Mesenchymal stem cell (in vitro differentiated cells and primary cell): ENCODE results near the gene CHIA.

Experiments
- DNase-seq: peaks from one replicate; pipeline ENCODE4 v3.0.0-alpha.2; 2013
- H2AFZ ChIP-seq: one replicate; pipeline ENCODE4 v1.6.1; 2013; ENCODE audit warnings: low read depth, mild to moderate bottlenecking, control low read depth, inconsistent platforms, low read length, moderate library complexity
- H2AK5ac ChIP-seq: 2 replicates; pipeline ENCODE4 v1.6.1; 2013; ENCODE audit warnings: low read length, moderate library complexity, mild to moderate bottlenecking, inconsistent platforms; ENCODE audit not compliant: severe bottlenecking
- H2BK120ac ChIP-seq: one replicate; pipeline ENCODE4 v1.6.1; 2013; ENCODE audit warnings: low read depth, mild to moderate bottlenecking, inconsistent platforms, low read length, moderate library complexity
- H2BK12ac ChIP-seq, 2 experiments: one replicate each; pipeline ENCODE4 v1.6.1; 2013; ENCODE audit warnings: inconsistent platforms in 2 of 2, low read length in 2 of 2, mild to moderate bottlenecking in 2 of 2, moderate library complexity in 2 of 2, control low read depth in 1 of 2
- H2BK15ac ChIP-seq: one replicate; pipeline ENCODE4 v1.6.1; 2013; ENCODE audit warnings: mild to moderate bottlenecking, low read depth, inconsistent platforms; ENCODE audit not compliant: poor library complexity, severe bottlenecking
- H2BK5ac ChIP-seq: 2 replicates; pipeline ENCODE4 v1.6.1; 2013; ENCODE audit warnings: low read depth, mild to moderate bottlenecking, low read length, control low read depth, inconsistent platforms; ENCODE audit not compliant: poor library complexity, severe bottlenecking
- H3K14ac ChIP-seq, 2 experiments: one replicate each; pipeline ENCODE4 v1.6.1; 2013; ENCODE audit warnings: inconsistent platforms in 2 of 2, low read length in 2 of 2, control low read depth in 1 of 2, mild to moderate bottlenecking in 1 of 2, moderate library complexity in 1 of 2
- H3K18ac ChIP-seq, 2 experiments: one replicate each; pipeline ENCODE4 v1.6.1; 2013; ENCODE audit warnings: inconsistent platforms in 2 of 2, low read length in 2 of 2, control low read depth in 1 of 2, low read depth in 1 of 2, mild to moderate bottlenecking in 1 of 2
- H3K23ac ChIP-seq, 2 experiments: one replicate each; pipeline ENCODE4 v1.6.1; 2013; ENCODE audit warnings: inconsistent platforms in 2 of 2, low read length in 2 of 2, mild to moderate bottlenecking in 2 of 2, moderate library complexity in 2 of 2, control low read depth in 1 of 2
- H3K27ac ChIP-seq: 2 replicates; pipeline ENCODE4 v1.5.1; 2013; ENCODE audit warnings: mild to moderate bottlenecking, moderate library complexity, low read length, control low read depth, inconsistent platforms; ENCODE audit not compliant: poor library complexity, severe bottlenecking
- H3K27me3 ChIP-seq, 2 experiments: 2 replicates each; pipeline versions ENCODE4 v1.6.1 to v1.7.0; 2013; ENCODE audit warnings: low read length in 2 of 2, mild to moderate bottlenecking in 2 of 2, moderate library complexity in 2 of 2, control low read depth in 1 of 2, inconsistent platforms in 1 of 2; ENCODE audit not compliant: control insufficient read depth in 1 of 2, insufficient read depth in 1 of 2
- H3K36me3 ChIP-seq, 2 experiments: 2 replicates each; pipeline versions ENCODE4 v1.6.1 to v1.7.0; 2013; ENCODE audit warnings: low read length in 2 of 2, control low read depth in 1 of 2, inconsistent platforms in 1 of 2, low read depth in 1 of 2, mild to moderate bottlenecking in 1 of 2; ENCODE audit not compliant: insufficient read depth in 2 of 2, control insufficient read depth in 1 of 2
- H3K4ac ChIP-seq, 2 experiments: one replicate each; pipeline ENCODE4 v1.6.1; 2013; ENCODE audit warnings: inconsistent platforms in 2 of 2, low read length in 2 of 2, mild to moderate bottlenecking in 2 of 2, moderate library complexity in 2 of 2, control low read depth in 1 of 2, low read depth in 1 of 2
- H3K4me1 ChIP-seq: 2 replicates; pipeline ENCODE4 v1.6.1; 2013; ENCODE audit warnings: low read depth, low read length, control low read depth; ENCODE audit not compliant: control insufficient read depth, insufficient read depth
- H3K4me2 ChIP-seq: 2 replicates; pipeline ENCODE4 v1.6.1; 2013; ENCODE audit warnings: low read length, mild to moderate bottlenecking, inconsistent platforms; ENCODE audit not compliant: poor library complexity, severe bottlenecking
- H3K4me3 ChIP-seq, 2 experiments: 2 replicates each; pipeline versions ENCODE4 v1.5.1 to v1.7.0; 2013; ENCODE audit warnings: low read length in 2 of 2, mild to moderate bottlenecking in 2 of 2, control low read depth in 1 of 2, low read depth in 1 of 2; ENCODE audit not compliant: insufficient read depth in 1 of 2
- H3K79me1 ChIP-seq: replicated peaks from 2 replicates; pipeline ENCODE4 v1.6.1; 2013; ENCODE audit warnings: mild to moderate bottlenecking, control low read depth, low read length, inconsistent platforms; ENCODE audit not compliant: poor library complexity, severe bottlenecking
- H3K9ac ChIP-seq: 2 replicates; pipeline ENCODE4 v1.7.0; 2013; ENCODE audit warnings: mild to moderate bottlenecking, low read length, moderate library complexity
- H3K9me3 ChIP-seq: 2 replicates; pipeline ENCODE4 v1.7.0; 2013; ENCODE audit warnings: mild to moderate bottlenecking, low read length; ENCODE audit not compliant: control insufficient read depth
- H4K8ac ChIP-seq: one replicate; pipeline ENCODE4 v1.6.1; 2013; ENCODE audit warnings: inconsistent platforms, mild to moderate bottlenecking, low read length, moderate library complexity
- H4K91ac ChIP-seq: one replicate; pipeline ENCODE4 v1.6.1; 2013; ENCODE audit warnings: mild to moderate bottlenecking, low read length, inconsistent platforms
- WGBS: methylation state at CpG from one replicate; pipeline ENCODE4 v1.1.7; 2013; ENCODE audit warnings: mixed read lengths; 5-methylcytosine and 5-hydroxymethylcytosine counted together

Gene CHIA

GRCh38 chr1:111318523-111318922 lies 27.9 kb downstream of the CHIA start:
- H3K4me3 ChIP-seq, result no peak overlapping the region
- H3K9me3 ChIP-seq, result no peaks in the 10 kb centered on the region
- no peak overlapping the region for H3K27ac ChIP-seq
- H3K18ac ChIP-seq, result no peak overlapping the region
- H3K23ac ChIP-seq, result no peak overlapping the region
- H2BK15ac ChIP-seq, result no peak overlapping the region
- H3K79me1 ChIP-seq, result no peaks in the 10 kb centered on the region
- H2BK5ac ChIP-seq, result no peak overlapping the region
- H3K36me3 ChIP-seq, result no peaks in the 10 kb centered on the region
- no peak overlapping the region for H4K91ac ChIP-seq
- H3K4me2 ChIP-seq, result no peak overlapping the region
- no peak overlapping the region for H3K4ac ChIP-seq
- no peak overlapping the region for H2AK5ac ChIP-seq
- H2AFZ ChIP-seq, result no peak overlapping the region
- H3K9ac ChIP-seq, result no peak overlapping the region
- no peak overlapping the region for H3K14ac ChIP-seq
- no peak overlapping the region for H4K8ac ChIP-seq
- H2BK120ac ChIP-seq, result no peak overlapping the region
- 61% methylated on average over 2 of the region's 3 CpGs for WGBS
- peaks cover 4 to 21% of the 10 kb centered on the region in 2 experiments for H3K27me3 ChIP-seq
- no peaks in the 10 kb centered on the region for H3K4me1 ChIP-seq
- DNase-seq, result no peak
- no peak overlapping the region for H2BK12ac ChIP-seq

- Histone ChIP-seq H2BK12ac (no peak overlapping the region), H2AFZ (no peak overlapping the region), H4K8ac (no peak overlapping the region), H3K27me3 (peaks cover 4 to 18% of the 10 kb centered on the region in 2 experiments), H3K27ac (no peak overlapping the region), H3K79me1 (no peaks in the 10 kb centered on the region), H2AK5ac (no peak overlapping the region), H2BK5ac (no peak overlapping the region), H3K4ac (no peak overlapping the region), H3K9ac (no peak overlapping the region), H3K18ac (no peak overlapping the region), H3K4me1 (no peaks in the 10 kb centered on the region), H4K91ac (no peak overlapping the region), H3K14ac (no peak overlapping the region), H2BK120ac (no peak overlapping the region), H3K23ac (no peak overlapping the region), H3K36me3 (no peaks in the 10 kb centered on the region), H3K4me2 (no peak overlapping the region), H2BK15ac (no peak overlapping the region), H3K4me3 (no peak overlapping the region), H3K9me3 (no peaks in the 10 kb centered on the region)
- DNase-seq, result no peak
- 77% methylated on average over 12 of the region's 12 CpGs for WGBS
Observed at GRCh38 chr1:111320066-111320879, 29.6 kb downstream of the CHIA start.

- H2AK5ac ChIP-seq, result no peak overlapping the region
- DNase-seq, result no peak
- no peak overlapping the region for H3K4me3 ChIP-seq
- H2BK12ac ChIP-seq, result no peak overlapping the region
- H2BK15ac ChIP-seq, result no peak overlapping the region
- H2BK5ac ChIP-seq, result no peak overlapping the region
- H3K4me2 ChIP-seq, result no peak overlapping the region
- H3K18ac ChIP-seq, result no peak overlapping the region
- H3K27ac ChIP-seq, result no peak overlapping the region
- no peak overlapping the region for H2AFZ ChIP-seq
- no peaks in the 10 kb centered on the region for H3K79me1 ChIP-seq
- no peaks in the 10 kb centered on the region for H3K36me3 ChIP-seq
- no peak overlapping the region for H3K4ac ChIP-seq
- H3K23ac ChIP-seq, result no peak overlapping the region
- H3K4me1 ChIP-seq, result no peaks in the 10 kb centered on the region
- no peak overlapping the region for H2BK120ac ChIP-seq
- no peak overlapping the region for H4K91ac ChIP-seq
- WGBS, result 84% methylated on average over 1 of the region's 1 CpG
- H4K8ac ChIP-seq, result no peak overlapping the region
- H3K27me3 ChIP-seq, result peaks cover 4 to 8% of the 10 kb centered on the region in 2 experiments
- peaks cover 9% of the 10 kb centered on the region for H3K9me3 ChIP-seq
- no peak overlapping the region for H3K9ac ChIP-seq
- no peak overlapping the region for H3K14ac ChIP-seq
Observed at GRCh38 chr1:111323231-111323630, 32.6 kb downstream of the CHIA start.

- Histone ChIP-seq H4K8ac (no peak overlapping the region), H3K4me2 (no peak overlapping the region), H2AFZ (no peak overlapping the region), H3K79me1 (no peaks in the 10 kb centered on the region), H3K27me3 (peaks cover 0 to 5% of the 10 kb centered on the region in 2 experiments), H4K91ac (no peak overlapping the region), H2BK15ac (no peak overlapping the region), H2BK120ac (no peak overlapping the region), H2BK12ac (no peak overlapping the region), H3K4me1 (no peaks in the 10 kb centered on the region), H3K4me3 (no peak overlapping the region), H3K9me3 (peaks cover 17% of the 10 kb centered on the region), H3K36me3 (no peaks in the 10 kb centered on the region), H2AK5ac (no peak overlapping the region), H3K18ac (no peak overlapping the region), H3K27ac (no peak overlapping the region), H3K9ac (no peak overlapping the region), H3K14ac (no peak overlapping the region), H3K4ac (no peak overlapping the region), H3K23ac (no peak overlapping the region), H2BK5ac (no peak overlapping the region)
- 63% methylated on average over 1 of the region's 1 CpG for WGBS
- DNase-seq, result no peak
Observed at GRCh38 chr1:111332190-111332589, 41.5 kb downstream of the CHIA start.
